HepG2 (cell line): ENCODE results near the gene PPOX. TPM values are rescaled to one million over a fixed set of nuclear protein-coding genes. Genes with fewer than 3 reads are reported as not detected.
A peak's percentile ranks its signal among the peaks of the same experiment; 100 is the strongest.

Experiments
- ATAC-seq: fragments of 200-7000 bp; cut with Tn5 transposase; 3 replicates; pipeline ENCODE4 v1.9.1; 2020; ENCODE audit warnings: mild to moderate bottlenecking, moderate library complexity
- BruUV-seq: library from RNA; stranded (reverse); fragments of 400-500 nt; replicated peaks from 2 replicates; lab custom pipeline; 2021; lab: Mats Ljungman, UMichigan
- CTCF ChIA-PET: fragments of 300-600 bp; formaldehyde crosslinking; extraction: SDS; loops from one replicate; lab custom pipeline; 2021; ENCODE audit warnings: low total read pairs, inconsistent platforms, low intra/inter-chr PET ratio; lab: Yijun Ruan, JAX
- POLR2A ChIA-PET: fragments of 350-600 bp; sonication (Branson Sonifier 250); formaldehyde crosslinking; loops from one replicate; lab custom pipeline; 2020; ENCODE audit warnings: antibody characterized with exemption, inconsistent platforms; lab: Yijun Ruan, JAX
- DNase-seq: peaks from one replicate; pipeline ENCODE4 v3.0.0-alpha.2; 2015; ENCODE audit warnings: low spot score
- FAIRE-seq: peaks from 3 replicates; lab custom pipeline; 2011; peaks lifted over from hg19 to GRCh38; lab: Jason Lieb, UNC
- H2AFZ ChIP-seq: one replicate; pipeline ENCODE4 v1.6.1; 2011; ENCODE audit warnings: low read length, inconsistent platforms
- H3K27ac ChIP-seq: fragments of 300-600 bp; 3 replicates; pipeline ENCODE4 v1.8.0; 2011; ENCODE audit warnings: mixed run types, mild to moderate bottlenecking, mixed read lengths, low read length, inconsistent platforms; ENCODE audit not compliant: insufficient read depth; ENCODE audit errors: extremely low read length
- H3K27me3 ChIP-seq, 2 experiments: fragments of 200-600 bp in 1 of 2; 2 replicates in 1 of 2; 3 replicates in 1 of 2; pipeline versions ENCODE4 v1.6.0 to v1.8.0; 2011; ENCODE audit warnings: low read length in 2 of 2, mild to moderate bottlenecking in 2 of 2, moderate library complexity in 2 of 2, inconsistent platforms in 1 of 2; ENCODE audit not compliant: insufficient read depth in 2 of 2, control insufficient read depth in 1 of 2
- H3K36me3 ChIP-seq, 2 experiments: fragments of 200-600 bp in 1 of 2; replicated peaks in 1 of 2; 2 replicates in 1 of 2; 3 replicates in 1 of 2; pipeline versions ENCODE4 v1.5.1 to v1.8.0; 2011; ENCODE audit warnings: low read length in 2 of 2, inconsistent platforms in 1 of 2; ENCODE audit not compliant: insufficient read depth in 2 of 2, control insufficient read depth in 1 of 2
- H3K4me1 ChIP-seq: 2 replicates; pipeline ENCODE4 v1.5.1; 2012; ENCODE audit warnings: low read length, inconsistent platforms; ENCODE audit not compliant: insufficient read depth
- H3K4me2 ChIP-seq: 2 replicates; pipeline ENCODE4 v1.6.0; 2011; ENCODE audit warnings: low read depth, low read length, inconsistent platforms
- H3K4me3 ChIP-seq, 3 experiments: fragments of 200-600 bp in 1 of 3; sonication (generic), shearing (Covaris generic) in 1 of 3; replicated peaks in 1 of 3; 2 replicates each; pipeline ENCODE4 v1.5.1; 2011 to 2016; ENCODE audit warnings: low read length in 3 of 3, inconsistent platforms in 2 of 3, low read depth in 2 of 3, mild to moderate bottlenecking in 2 of 3, control low read depth in 1 of 3, mixed read lengths in 1 of 3; ENCODE audit not compliant: insufficient read depth in 1 of 3
- H3K79me2 ChIP-seq: one replicate; pipeline ENCODE4 v1.6.1; 2011; ENCODE audit warnings: low read length, inconsistent platforms; ENCODE audit not compliant: insufficient read depth
- H3K9ac ChIP-seq: 2 replicates; pipeline ENCODE4 v1.6.0; 2011; ENCODE audit warnings: mild to moderate bottlenecking, low read depth, low read length, inconsistent platforms; ENCODE audit not compliant: insufficient read depth
- H3K9me3 ChIP-seq: 2 replicates; pipeline ENCODE4 v1.5.1; 2012; ENCODE audit warnings: mild to moderate bottlenecking, low read length
- H4K20me1 ChIP-seq: 2 replicates; pipeline ENCODE4 v1.6.0; 2011; ENCODE audit warnings: inconsistent platforms, mild to moderate bottlenecking, low read length, moderate library complexity; ENCODE audit not compliant: insufficient read depth
- AHR ChIP-seq: IDR thresholded peaks from 2 replicates; pipeline ENCODE4 v1.6.1; 2018; ENCODE audit warnings: missing genetic modification reagents, missing compliant biosample characterization
- CBX1 ChIP-seq: IDR thresholded peaks from one replicate; pipeline ENCODE4 v1.6.1; 2016; ENCODE audit warnings: antibody characterized with exemption, low read depth
- FOXA1 ChIP-seq, 2 experiments: fragments of 450-650 bp in 1 of 2; sonication (generic) in 1 of 2; formaldehyde crosslinking in 1 of 2; IDR thresholded peaks; 2 replicates each; pipeline versions ENCODE4 v1.4.0 to v1.6.1; 2016 to 2020; ENCODE audit warnings: missing genetic modification reagents in 1 of 2
- GATAD2A ChIP-seq: IDR thresholded peaks from 2 replicates; pipeline ENCODE4 v1.6.1; 2016
- JARID2 ChIP-seq: sonication (generic); formaldehyde crosslinking; IDR thresholded peaks from 2 replicates; pipeline ENCODE4 v1.8.1; 2023; ENCODE audit warnings: missing genetic modification reagents, inconsistent platforms; ENCODE audit not compliant: insufficient replicate concordance
- KAT8 ChIP-seq: IDR thresholded peaks from 2 replicates; pipeline ENCODE4 v1.6.1; 2016; ENCODE audit warnings: missing genetic modification reagents, missing compliant biosample characterization
- MAFF ChIP-seq: IDR thresholded peaks from 2 replicates; pipeline ENCODE4 v1.6.1; 2011; ENCODE audit warnings: low read depth, low read length, improper control_type of control experiment
- POGK ChIP-seq: sonication (generic); formaldehyde crosslinking; conservative IDR thresholded peaks from 2 replicates; pipeline ENCODE4 v1.8.0; 2022; ENCODE audit warnings: mild to moderate bottlenecking, moderate library complexity, missing genetic modification reagents
- POLR2A ChIP-seq, 2 experiments: IDR thresholded peaks; 2 replicates each; pipeline ENCODE4 v1.6.1; 2011; ENCODE audit warnings: low read depth in 2 of 2, low read length in 2 of 2, mild to moderate bottlenecking in 1 of 2, moderate library complexity in 1 of 2; ENCODE audit not compliant: insufficient read depth in 1 of 2
- RBFOX2 ChIP-seq: fragments of 200-400 bp; formaldehyde crosslinking; IDR thresholded peaks from 2 replicates; pipeline ENCODE4 v1.6.1; 2017; ENCODE audit warnings: low read depth, mild to moderate bottlenecking, low read length
- ZNF235 ChIP-seq: sonication (generic); formaldehyde crosslinking; IDR thresholded peaks from 2 replicates; pipeline ENCODE4 v1.8.1; 2023; ENCODE audit warnings: mild to moderate bottlenecking, missing genetic modification reagents, borderline replicate concordance
- ZNF432 ChIP-seq: sonication (generic); formaldehyde crosslinking; IDR thresholded peaks from 2 replicates; pipeline ENCODE4 v1.5.0; 2020; ENCODE audit warnings: missing genetic modification reagents, mild to moderate bottlenecking, borderline replicate concordance
- ZNF510 ChIP-seq: sonication (generic); formaldehyde crosslinking; IDR thresholded peaks from 2 replicates; pipeline ENCODE4 v1.4.0; 2020; ENCODE audit warnings: low read depth, mild to moderate bottlenecking, missing genetic modification reagents
- ZNF562 ChIP-seq: sonication (generic); formaldehyde crosslinking; IDR thresholded peaks from 2 replicates; pipeline ENCODE4 v1.8.0; 2022; ENCODE audit warnings: missing genetic modification reagents, borderline replicate concordance
- ZNF83 ChIP-seq: sonication (generic); formaldehyde crosslinking; IDR thresholded peaks from 2 replicates; pipeline ENCODE4 v1.4.0; 2020; ENCODE audit warnings: missing genetic modification reagents, mild to moderate bottlenecking, borderline replicate concordance
- ZXDC ChIP-seq: sonication (generic); formaldehyde crosslinking; IDR thresholded peaks from 2 replicates; pipeline ENCODE4 v1.5.0; 2020; ENCODE audit warnings: mild to moderate bottlenecking, missing genetic modification reagents
- ZZZ3 ChIP-seq: sonication (generic); formaldehyde crosslinking; IDR thresholded peaks from 2 replicates; pipeline ENCODE4 v1.4.0; 2020; ENCODE audit warnings: missing genetic modification reagents, mild to moderate bottlenecking, borderline replicate concordance
- WGBS: methylation state at CpG from one replicate; pipeline ENCODE4 v1.1.6; 2017; ENCODE audit warnings: low lambda C conversion rate; 5-methylcytosine and 5-hydroxymethylcytosine counted together
- in situ Hi-C: cut with HindIII; loops from 2 replicates; pipeline ENCODE4 v1.10.0; 2017; ENCODE audit warnings: low pct_unique_long_range_greater_than_20kb; ENCODE audit not compliant: extremely low pct_ligation_motif_present
- intact Hi-C: fragments of 100-400 bp; cut with micrococcal nuclease; formaldehyde crosslinking; loops from one replicate; pipeline ENCODE4 v1.10.0; 2022; ENCODE audit not compliant: unreplicated experiment
- polyA plus RNA-seq, 8 experiments: library from polyadenylated mRNA; depleted of rRNA in 3 of 8; stranded (reverse) in 7 of 8; unstranded in 1 of 8; fragments of >200 nt; fragmentation: Illumina TruSeq in 4 of 8; extraction: Trizol in 4 of 8; gene quantifications; 2 replicates each; pipeline versions ENCODE4 v1.2.1 to v1.2.3, GENCODE V29; 2011 to 2016; ENCODE audit warnings: low read depth in 4 of 8, missing spikeins in 1 of 8, mixed read lengths in 1 of 8; ENCODE audit not compliant: insufficient read depth in 1 of 8
- total RNA-seq, 5 experiments: library from RNA; depleted of rRNA; stranded (reverse); fragments of >200 nt; fragmentation: Illumina TruSeq; extraction: Trizol; gene quantifications; 2 replicates each; pipeline ENCODE4 v1.2.3, GENCODE V29; 2016; ENCODE audit warnings: low read depth in 1 of 5

Gene PPOX
- total and polyA plus RNA-seq, 2 of the 13 experiments (the other 11 are each of a cell fraction or from before 2014, with no cell fraction given): 15.5 to 27.7 TPM

GRCh38 chr1:161162052-161162451 is 4.2 kb upstream of the PPOX start:
- H3K4me2 ChIP-seq: no peak overlapping the region

GRCh38 chr1:161162806-161163205 is 3.4 kb upstream of the PPOX start:
- ChIA-PET POLR2A (no interaction called here), CTCF (no interaction called here)
- Histone ChIP-seq H3K4me3 (no peak overlapping the region), H3K4me2 (no peak overlapping the region), H4K20me1 (no peaks in the 10 kb centered on the region), H3K4me1 (peaks cover 45% of the 10 kb centered on the region), H3K27ac (no peak overlapping the region), H3K79me2 (peaks cover 10% of the 10 kb centered on the region), H3K9me3 (no peaks in the 10 kb centered on the region), H3K9ac (no peak overlapping the region), H3K27me3 (no peaks in the 10 kb centered on the region; a peak in 1 of 5 replicates), H2AFZ (no peak overlapping the region), H3K36me3 (peaks cover 11 to 41% of the 10 kb centered on the region in 2 experiments; a peak in 4 of 5 replicates)
- in situ Hi-C loops: no loop called here
- ATAC-seq: no peak
- DNase-seq: no peak
- WGBS: 99% methylated on average over 9 of the region's 10 CpGs
- BruUV-seq: no TSS peak
- intact Hi-C loops: no loop called here
- FAIRE-seq: no peak
- TF ChIP-seq POLR2A (IDR thresholded peaks at IDR 0.05; ENCODE audit: insufficient read depth in 1 of 2, low read depth in 2 of 2, low read length in 2 of 2) (no peak), FOXA1 (IDR thresholded peaks at IDR 0.05) (no peak), FOXA1 (CRISPR knock-in tag; IDR thresholded peaks at IDR 0.05) (no peak), ZNF510 (CRISPR knock-in tag) (no peak), ZNF562 (no peak), KAT8 (CRISPR knock-in tag) (no peak), ZNF432 (CRISPR knock-in tag) (no peak), ZNF235 (no peak), ZZZ3 (no peak), MAFF (no peak), ZNF83 (CRISPR knock-in tag) (no peak), ZXDC (no peak), POGK (CRISPR knock-in tag) (no peak), JARID2 (CRISPR knock-in tag) (no peak), CBX1 (no peak), GATAD2A (CRISPR knock-in tag) (no peak)

More at GRCh38 chr1:161162052-161162451, 4.2 kb upstream of the PPOX start:
- intact Hi-C loops (no loop called here), in situ Hi-C loops (no loop called here)
- no peak overlapping the region for H2AFZ ChIP-seq
- peaks cover 38% of the 10 kb centered on the region for H3K4me1 ChIP-seq
- no peaks in the 10 kb centered on the region for H3K9me3 ChIP-seq
- no peak for DNase-seq
- no peaks in the 10 kb centered on the region; a peak in 1 of 5 replicates for H3K27me3 ChIP-seq
- no peak overlapping the region for H3K4me3 ChIP-seq
- no peak overlapping the region for H3K9ac ChIP-seq
- no peaks in the 10 kb centered on the region for H4K20me1 ChIP-seq
- POLR2A ChIA-PET: no interaction called here
- BruUV-seq: no TSS peak
- TF ChIP-seq RBFOX2: 0 out of 2 replicates have a peak, but pooled peaks have one; percentile 9
- no peak for TF ChIP-seq AHR (CRISPR knock-in tag)
- TF ChIP-seq, all 625 proteins: peak for 1
- WGBS: 86% methylated on average over 7 of the region's 7 CpGs
- Histone ChIP-seq H3K27ac (no peak overlapping the region), H3K36me3 (peaks cover 11 to 43% of the 10 kb centered on the region in 2 experiments; a peak in 4 of 5 replicates), H3K79me2 (peaks cover 7% of the 10 kb centered on the region)
- FAIRE-seq (no peak), ATAC-seq (no peak)
- CTCF ChIA-PET: no interaction called here
